ENCODE measurements around the gene SPRED2.
A peak's percentile ranks its signal among the peaks of the same experiment; 100 is the strongest.

The SPRED2 gene

DNA sequence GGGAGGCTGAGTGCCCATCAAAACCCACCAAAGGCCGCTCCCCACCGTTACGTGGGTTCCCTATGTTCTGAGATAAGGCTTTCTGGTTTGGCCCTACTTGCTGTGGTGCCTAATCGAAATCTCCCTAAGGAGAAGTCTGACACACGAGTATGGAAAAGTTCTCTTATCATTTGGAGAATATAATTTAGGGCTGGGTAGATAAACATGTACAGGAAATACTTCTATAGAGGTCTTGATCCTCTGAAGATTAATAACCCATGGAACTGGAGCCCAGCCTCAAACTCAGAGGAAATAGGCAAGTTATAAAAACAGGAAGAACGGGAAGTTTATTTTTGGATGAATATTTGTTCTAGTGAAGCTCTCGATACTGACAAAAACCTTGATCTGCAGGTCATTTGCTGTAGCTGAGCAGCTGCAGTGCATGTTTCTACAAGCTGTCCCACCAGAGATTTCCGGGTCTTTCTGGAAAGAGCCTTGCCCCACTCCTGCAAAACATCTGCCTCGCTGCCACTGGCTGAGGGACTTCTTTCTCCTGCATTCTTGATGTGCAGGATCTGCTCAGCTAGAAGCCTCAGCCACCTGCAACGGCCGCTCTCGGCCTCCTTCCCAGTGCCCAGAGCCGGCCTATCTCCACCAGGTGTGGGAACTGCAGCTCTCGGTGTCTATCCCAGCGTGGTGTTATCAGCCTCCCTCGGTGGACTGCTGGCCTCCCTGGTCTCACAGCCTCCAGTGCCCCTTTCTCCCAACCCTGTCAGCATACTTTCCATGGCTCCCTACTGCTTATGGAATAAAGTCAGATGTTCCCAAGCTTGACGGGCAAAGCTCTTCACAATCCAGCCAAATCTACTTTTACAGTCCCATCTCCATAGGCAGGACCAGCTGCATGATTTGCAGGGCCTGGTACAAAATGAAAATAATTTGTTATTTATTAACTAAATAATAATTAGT, 48.6 kb downstream of the SPRED2 start:
- DNase-seq = no peak

DNA sequence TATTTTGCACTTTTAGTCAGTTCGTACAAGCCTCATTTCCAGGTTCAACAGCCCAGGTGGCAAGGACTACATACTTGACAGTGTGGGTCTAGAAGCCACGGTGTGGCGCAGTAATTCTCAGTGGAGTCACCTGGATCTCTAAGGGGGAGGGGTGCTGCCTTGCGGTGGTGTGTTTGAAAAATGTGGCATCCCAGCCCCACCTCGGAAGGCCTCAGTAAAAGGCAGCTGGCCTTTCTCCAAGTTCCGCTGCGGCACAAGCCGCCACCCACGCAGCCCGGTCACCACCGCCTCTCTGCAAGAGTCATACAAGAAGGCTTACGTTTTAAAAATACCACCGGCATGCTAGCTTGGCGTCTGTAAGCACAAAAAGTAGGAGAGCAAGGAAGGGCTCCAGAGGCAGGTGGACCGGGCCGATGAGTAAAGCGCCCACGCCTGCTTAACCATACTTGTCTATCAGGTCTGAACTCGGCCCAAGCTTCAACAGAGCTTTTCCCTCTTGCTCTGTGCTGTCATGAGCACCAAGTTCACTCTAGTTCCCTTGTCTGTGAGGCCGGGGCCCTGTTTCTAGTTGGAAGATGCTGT, 49.5 kb downstream of the SPRED2 start:
- DNase-seq = peak; percentile 65

DNA sequence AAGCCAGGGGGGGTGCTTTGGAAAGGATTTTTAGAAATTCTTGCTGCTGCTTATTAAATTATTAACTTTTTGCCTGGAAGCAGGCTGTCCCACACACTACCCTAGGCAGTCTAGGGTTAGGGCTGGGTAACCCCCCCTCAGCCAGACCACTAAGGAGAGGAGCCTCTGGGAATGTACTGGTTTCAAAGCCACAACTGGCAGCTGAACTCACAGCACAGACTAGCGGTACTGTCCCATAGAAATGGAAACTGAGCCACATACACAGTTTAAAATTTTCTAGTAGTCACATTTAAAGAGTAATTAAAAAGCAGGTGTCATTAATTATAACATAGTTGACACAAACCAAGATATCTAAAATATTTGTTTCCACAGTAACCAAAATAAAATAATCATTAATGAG, 50.1 kb downstream of the SPRED2 start:
- no peak for DNase-seq

DNA sequence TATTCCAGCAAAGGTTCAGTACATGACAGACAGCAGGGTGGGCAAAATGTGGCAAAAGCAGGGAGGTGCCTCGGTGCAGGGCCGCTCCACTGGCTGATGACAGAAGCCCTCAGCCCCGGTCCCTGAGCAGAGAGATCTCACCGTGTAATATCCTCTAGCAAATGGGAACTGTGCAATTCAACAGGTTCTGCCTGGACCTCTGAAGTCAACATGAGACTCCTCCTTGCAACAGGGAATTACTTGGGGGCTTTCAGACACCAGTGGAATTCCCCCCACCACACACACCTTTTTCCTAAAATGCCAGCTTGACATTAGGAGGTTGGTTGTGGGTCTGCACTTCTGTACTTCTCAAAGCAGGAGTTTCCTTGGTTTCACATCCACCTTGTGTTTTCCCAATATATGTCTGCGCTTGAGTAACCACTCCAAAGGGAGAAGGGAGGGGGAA, 50.8 kb downstream of the SPRED2 start:
- DNase-seq = no peak

DNA sequence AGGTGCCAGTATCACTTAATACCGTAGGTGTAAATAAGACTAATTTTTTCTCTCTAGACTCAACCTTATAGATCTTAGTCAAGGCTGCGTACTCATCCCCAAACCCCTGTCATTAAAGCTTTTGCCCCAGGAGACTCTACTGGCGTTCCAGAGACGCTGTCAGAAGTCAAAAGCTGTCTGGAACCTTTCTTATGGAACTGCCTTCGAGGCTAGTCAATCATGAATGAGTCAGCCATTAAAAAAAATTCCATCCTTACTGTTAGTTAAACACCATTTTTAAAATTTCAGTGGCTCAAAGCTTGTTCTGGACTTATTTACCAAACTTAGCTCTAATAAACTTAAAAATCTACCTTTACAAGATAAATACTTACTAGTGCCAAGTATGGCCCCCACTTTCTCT, 52.1 kb downstream of the SPRED2 start:
- no peak for DNase-seq

DNA sequence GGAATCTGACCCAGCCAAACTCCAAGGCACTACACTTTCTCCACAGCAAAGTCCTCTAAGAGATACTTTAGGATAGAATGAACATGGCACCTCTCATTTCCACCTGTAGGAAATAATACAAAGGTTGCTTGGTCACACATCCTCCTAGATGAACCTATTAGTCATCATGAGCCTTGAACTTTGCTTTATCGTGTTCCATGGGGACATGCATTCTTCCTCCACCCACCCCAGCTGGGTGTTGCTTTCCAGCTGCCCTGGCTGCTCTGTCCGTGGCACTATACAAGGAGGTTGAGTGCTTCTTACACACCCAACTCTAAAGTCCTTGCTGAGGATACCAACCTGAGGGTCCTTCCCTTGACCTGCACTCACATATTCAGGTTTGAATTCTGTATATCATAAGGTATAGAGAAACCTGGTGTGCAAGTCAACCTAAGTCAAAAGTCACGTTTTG, 52.7 kb downstream of the SPRED2 start:
- no peak for DNase-seq

DNA sequence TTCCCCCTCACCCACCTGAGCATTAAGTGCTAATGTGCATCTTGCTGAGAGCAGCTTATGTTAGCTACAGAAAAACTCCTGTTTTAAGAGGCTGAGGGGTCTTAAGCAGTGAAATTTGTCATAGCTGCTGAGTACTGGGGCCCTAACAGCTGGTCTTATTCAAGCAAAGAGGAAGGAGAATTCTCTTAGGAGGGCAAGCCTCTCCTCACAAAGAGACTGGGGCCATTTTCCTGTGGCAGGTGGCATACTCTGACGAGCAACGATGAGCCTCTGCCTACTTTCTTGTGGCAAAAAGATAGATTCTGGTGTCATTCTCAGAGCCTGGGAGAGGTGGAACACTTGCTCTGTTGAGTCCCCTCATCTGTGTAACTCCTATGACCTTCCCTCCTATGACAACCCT, 53.2 kb downstream of the SPRED2 start:
- DNase-seq = no peak

DNA sequence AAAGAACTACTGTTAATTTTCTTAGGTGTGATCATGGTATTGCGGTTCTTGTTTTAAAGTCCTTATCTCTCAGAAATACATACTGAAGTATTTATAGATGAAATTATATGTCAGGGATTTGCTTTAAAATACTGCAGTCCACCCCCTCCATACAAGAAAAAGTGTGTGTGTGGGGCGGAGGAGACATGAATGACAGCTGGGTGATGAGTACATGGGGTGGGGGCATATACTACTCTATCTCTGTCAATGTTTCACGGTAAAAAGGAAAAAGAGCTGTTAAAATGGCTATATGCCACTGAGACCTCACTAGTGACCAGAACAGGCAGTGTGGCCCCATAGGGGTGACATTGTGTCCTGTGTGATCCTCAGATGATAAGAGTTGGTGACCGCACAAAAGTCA, 54.1 kb downstream of the SPRED2 start:
- DNase-seq = no peak

DNA sequence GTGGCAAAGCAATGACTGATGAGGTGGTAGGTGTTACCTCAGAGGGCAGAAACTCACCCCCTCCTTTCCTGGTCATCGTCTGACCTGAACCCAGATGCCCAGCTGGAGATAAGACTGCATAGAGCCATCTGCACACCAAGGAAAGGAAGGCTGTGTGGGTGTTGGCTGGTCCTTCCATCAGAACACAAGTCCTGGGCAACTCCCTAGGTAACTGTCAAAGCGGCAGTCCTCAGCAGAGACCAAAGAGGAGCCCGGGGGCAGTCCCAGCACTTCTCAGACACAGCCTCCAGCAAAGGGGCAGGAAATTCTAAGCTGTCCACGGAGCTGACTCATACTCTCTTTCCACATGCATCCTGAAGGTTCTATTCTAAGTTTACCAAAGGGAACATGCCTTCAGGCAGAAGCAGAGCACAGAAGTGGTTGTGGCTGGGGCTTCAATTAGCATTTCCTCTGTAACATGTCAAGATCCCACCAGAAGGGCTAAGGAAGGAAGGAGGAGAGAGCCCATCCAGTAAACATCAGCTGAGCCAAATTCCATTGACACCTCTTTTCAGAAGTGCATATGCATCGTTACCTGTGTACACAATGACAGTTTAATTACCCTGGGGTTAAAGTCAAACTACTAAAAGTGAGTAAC, 54.7 kb downstream of the SPRED2 start:
- DNase-seq = no peak

DNA sequence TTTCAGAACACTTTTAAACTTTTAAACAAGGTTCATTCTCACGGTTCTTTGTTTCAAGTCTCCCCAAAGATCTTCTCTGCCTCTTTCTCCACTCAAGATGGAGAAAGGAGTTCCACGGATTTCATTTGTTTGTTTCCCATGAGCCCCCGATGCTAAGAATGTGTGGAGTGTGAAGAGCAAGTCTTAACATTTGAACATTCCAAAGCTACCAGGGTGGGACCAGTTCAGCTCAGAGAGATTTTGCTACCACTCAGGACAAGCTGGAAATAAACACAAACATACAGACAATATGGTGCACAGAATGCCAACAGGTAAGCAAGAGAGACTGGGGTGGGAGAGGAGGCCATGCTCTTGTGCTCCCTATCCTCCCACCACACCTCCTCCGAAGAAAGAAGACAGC, 56.7 kb downstream of the SPRED2 start:
- DNase-seq = no peak

DNA sequence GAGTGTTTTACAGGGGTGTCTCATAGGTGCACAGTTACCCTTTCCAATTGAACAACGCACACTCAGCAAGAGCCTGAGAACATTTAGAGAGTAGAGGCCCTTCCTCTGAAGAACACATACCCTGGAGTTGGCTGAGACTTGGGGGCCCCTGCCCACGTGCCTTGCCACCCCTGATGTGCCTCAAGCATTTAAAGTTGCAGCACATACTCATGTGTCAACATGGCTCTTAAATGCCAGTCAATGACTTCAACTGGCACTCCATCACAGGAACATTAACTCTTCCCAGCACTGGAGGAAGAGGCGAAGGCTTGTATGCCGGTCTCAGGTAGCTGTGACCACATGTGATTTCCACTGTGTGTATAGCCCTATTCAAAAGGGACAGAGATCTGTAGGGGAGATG, 57.4 kb downstream of the SPRED2 start:
- DNase-seq = no peak

DNA sequence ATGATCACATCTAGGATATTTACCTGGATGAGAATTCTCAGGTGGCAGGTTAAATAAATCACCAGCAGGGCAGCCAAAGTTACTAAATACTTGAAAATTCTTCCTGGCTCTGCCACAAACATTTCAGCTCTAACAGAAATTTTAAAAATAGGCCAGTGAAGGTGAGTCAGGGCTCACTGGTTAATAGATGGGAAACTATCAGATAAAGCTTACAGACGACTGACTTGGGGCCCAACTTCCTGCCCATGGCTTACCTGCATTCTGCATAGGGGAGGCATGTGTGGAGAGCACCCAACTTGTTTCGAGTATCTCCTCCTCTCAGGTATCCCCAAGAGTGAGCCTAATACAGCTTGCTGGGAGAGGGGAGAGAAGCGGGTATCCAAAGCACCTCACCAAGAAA, 57.8 kb downstream of the SPRED2 start:
- DNase-seq = no peak

DNA sequence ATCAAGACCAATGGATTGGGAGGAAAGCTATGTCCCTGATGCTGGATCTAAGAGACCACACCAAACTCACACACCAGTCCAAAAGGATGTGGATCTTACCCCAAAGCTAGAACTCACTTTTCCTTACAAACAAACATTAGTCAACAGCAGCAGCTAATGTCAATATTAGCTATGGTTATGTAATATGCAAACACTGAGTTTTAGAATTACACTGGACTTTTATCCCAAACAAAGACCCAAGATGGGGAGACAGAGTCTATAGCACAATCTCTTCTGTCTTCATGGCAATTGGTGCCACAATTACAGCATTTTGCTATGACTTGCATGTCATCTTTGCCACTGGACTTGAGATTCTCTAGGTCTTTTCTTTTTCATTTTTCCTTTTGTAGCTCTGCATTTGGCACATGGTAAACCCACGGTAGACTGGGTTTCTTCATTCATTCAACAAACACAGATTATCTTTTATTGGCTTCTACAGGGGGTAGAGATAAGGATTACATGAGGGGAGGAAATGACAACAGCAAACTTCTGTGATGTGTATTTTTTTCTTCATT, 59.0 kb downstream of the SPRED2 start:
- DNase-seq = no peak

DNA sequence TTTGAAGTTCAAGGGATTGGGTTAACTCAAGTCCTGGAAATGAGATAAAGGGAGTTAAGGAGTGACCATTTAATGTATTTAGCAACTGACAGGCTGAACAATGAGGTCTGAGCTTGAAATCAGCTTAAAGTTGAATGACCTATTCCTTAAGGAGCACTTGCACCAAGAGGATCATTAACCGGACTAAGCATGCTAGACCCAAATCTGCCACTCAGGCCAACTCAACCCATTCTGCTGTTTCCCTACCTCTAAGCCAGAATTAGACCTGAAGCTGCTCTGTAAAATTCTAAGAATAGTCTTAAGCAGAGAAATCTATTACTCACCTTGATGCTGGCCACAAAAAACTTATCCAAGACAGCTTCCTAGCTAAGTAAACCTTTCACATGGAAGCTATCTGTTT, 59.8 kb downstream of the SPRED2 start:
- DNase-seq = no peak

DNA sequence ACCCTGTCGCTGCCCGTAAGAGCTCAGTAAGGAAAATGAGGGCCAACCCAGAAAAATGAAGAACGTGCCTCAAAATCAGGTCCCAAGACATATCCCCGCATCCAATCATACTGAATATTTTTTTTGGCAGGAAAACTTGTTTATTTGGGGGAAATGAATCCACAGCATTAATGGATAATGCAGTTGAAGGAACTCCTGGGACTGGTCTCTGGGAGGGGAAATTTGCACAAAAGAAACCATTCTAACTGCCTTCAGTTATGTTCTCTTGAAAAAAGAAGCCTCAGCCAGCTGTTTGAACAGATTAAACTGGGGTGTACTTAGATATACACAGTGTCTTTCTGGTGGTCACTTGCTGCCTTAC, 61.3 kb downstream of the SPRED2 start:
- no peak for DNase-seq

DNA sequence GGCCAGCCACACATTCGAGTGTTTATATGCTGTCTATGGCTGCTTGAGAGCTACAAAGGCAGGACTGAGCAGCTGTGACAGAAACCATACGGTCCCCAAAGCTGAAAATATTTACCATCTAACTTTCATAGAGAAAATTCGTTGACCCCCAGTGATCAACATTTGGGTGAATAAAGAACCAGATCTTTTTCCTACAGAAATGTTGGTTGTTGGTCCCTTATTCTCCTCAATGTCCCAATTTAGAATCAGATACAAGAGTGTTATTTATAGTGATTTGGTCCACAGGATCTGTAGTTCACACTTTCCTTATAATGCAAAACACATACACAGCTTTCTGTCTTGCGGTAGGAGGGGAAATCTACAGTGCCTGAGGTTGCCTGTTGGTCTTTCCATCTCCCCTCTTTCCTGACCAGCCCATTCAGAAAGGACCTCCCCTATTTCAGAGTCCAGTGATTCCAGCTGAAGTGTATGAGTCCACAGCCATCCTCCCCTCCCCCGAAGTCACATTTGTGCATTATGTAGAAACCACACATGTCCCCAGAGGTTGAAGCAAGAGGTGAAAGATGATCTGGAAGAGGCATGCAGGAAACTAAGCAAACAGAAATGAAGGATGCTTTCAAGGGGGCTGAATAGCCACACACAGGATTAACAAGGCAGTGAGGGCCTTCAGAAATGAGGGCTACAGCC, 61.9 kb downstream of the SPRED2 start:
- DNase-seq = no peak

DNA sequence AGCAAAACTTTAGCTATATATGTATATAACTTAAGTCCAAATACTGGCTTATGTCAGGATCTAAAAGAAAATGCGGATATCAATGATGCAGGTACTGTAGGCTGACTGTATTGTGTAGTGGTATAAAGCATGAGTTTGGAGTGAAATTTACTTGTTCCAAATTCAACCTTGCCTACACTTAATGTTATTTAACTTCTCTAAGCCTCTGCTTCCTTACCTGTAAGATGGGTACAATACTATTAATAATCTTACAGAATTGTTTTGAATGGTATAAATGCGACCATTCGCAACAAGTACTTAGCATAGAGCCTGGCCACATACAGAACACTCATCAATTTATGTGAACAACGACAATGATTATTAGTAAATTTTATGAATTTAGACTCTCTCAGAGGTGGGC, 62.4 kb downstream of the SPRED2 start:
- no peak for DNase-seq

DNA sequence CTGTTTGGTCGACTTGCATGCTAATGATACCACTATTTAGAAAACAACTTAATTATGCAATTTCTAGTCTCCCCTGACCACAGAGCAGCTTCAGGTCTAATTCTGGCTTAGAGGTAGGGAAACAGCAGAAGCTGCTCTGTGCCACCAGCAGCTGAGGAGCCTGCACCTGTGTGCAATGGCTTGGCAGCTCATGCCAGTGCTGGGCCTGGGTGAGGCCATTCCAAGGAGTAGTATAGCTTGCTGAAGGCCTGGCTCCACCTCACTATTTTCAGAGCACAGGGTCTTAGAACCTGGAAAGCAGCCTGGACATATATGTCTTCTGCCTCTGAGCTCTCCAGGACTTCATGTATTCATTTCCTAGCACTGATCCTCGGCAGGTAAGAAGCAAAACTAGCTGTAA, 62.8 kb downstream of the SPRED2 start:
- no peak for DNase-seq

DNA sequence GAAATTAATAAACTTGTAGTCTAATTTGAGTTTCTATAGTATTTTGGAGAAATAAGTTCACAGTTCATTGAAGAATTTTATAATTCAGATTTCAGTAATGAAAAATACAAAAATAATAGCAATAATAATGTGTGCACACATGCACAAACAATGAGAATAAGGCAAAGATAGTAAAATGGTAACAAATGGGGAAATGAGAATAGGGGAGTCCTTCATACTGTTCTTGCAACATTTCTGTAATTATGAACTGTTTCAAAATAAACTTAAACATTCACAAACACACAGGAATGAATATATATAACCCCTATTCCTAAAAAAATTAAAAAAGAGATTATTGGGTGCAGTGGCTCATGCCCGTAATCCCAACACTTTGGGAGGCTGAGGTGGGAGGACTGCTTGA, 63.9 kb downstream of the SPRED2 start:
- no peak for DNase-seq

DNA sequence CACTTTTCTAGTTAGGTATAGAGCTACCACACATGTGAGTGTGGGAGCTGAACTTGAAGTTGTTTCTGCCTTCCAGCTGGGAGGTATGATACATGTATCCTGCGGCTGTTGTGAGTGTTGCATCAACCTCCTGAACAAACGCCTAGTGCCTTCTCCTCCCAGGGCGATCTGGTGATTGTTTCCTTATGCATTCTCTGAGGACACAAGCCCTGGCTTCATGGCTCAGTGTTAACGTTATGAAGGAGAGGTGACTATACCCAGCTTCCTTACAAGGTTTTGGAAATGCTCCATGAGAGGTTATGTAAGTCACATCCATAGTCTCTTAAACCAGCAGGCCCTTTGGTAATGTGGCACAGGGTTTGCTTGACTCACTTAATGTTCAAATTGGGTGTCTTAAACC, 64.9 kb downstream of the SPRED2 start:
- no peak for DNase-seq

DNA sequence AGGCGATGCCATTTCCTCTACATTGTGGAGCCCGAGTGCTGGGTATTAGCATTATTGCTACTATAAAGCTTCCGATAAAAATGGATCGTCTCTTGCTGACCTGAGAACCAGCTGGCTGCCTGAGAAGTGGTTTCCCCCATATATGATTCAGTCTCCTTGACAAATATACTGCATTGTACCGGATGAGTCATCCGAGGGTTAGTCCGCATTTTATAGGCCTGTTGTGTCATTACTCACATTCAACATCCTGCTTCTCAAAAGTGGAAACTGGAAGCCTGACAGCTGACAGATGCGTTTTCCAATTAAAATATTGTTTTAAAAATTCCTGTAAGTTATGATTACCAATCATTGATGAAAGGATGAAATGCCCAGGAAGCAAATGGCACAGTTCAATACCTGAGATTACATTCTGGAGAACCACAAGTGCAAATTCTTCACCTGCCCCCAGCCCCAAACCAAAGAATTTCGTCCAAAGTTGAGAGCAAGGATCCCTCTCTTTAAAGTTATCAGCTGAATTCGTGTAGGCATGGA, 65.7 kb downstream of the SPRED2 start:
- no peak for DNase-seq

DNA sequence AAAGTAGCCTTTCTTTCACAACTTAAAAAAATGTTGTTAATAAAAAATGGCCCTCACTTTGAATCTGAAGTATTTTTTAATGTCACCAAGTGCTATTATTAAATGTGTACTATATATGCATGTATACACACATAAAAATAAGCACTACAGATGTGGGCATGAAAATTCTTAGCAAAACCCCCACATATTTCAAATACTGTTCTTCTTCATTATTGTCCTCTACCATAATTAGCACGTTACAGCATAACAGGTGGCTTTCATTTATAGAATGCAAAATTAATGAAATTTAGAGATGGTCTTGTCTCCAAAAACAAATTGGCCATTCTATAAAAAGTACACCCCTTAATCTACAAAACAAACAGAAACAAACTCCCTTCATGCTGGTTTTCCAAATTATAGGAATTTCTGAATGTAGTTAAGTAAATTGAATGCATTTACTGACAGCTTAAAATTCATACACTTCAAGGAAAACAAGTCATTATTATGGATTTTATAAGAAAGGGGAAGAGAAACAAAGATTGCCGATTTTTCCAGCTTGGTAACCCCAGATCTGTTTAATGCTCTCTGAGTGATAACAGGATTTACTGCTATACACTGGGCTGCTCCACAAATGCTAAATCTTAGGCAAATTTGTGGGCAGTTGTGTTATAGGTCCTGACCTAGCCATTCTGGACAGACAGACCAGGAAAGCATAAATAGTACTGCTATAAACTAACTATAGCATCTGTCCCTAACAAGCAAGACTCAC, 67.2 kb downstream of the SPRED2 start:
- DNase-seq = no peak

All from activated effector memory CD4-positive, alpha-beta T cell treated with Interleukin-2 at 50 U/mL for 16 hours (primary cell).